Prostate gland (tissue), 2 donors: ENCODE data around the gene EGR2.

Experiments
- POLR2A ChIP-seq: fragments of 450-650 bp; IDR thresholded peaks from one replicate; pipeline ENCODE4 v1.6.1; 2016; ENCODE audit warnings: antibody characterized with exemption, mild to moderate bottlenecking
- POLR2AphosphoS5 ChIP-seq: sonication (generic); formaldehyde crosslinking; IDR thresholded peaks from one replicate; pipeline ENCODE4 v1.6.1; 2017; ENCODE audit warnings: antibody characterized with exemption
- TF ChIP-seq, protein P1 (sequence below), 4 experiments: fragments of 200-600 bp in 2 of 4; fragments of 450-650 bp in 2 of 4; sonication (generic) in 2 of 4; IDR thresholded peaks; 1 replicate in 3 of 4; 2 replicates in 1 of 4; pipeline ENCODE4 v1.5.1; 2016 to 2019; ENCODE audit warnings: antibody characterized with exemption in 4 of 4, mild to moderate bottlenecking in 2 of 4, moderate library complexity in 2 of 4

- TF ChIP-seq POLR2AphosphoS5 (no peak), POLR2A (no peak)
- TF ChIP-seq, protein P1, sequence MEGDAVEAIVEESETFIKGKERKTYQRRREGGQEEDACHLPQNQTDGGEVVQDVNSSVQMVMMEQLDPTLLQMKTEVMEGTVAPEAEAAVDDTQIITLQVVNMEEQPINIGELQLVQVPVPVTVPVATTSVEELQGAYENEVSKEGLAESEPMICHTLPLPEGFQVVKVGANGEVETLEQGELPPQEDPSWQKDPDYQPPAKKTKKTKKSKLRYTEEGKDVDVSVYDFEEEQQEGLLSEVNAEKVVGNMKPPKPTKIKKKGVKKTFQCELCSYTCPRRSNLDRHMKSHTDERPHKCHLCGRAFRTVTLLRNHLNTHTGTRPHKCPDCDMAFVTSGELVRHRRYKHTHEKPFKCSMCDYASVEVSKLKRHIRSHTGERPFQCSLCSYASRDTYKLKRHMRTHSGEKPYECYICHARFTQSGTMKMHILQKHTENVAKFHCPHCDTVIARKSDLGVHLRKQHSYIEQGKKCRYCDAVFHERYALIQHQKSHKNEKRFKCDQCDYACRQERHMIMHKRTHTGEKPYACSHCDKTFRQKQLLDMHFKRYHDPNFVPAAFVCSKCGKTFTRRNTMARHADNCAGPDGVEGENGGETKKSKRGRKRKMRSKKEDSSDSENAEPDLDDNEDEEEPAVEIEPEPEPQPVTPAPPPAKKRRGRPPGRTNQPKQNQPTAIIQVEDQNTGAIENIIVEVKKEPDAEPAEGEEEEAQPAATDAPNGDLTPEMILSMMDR (IDR thresholded peaks at IDR 0.05): no peak
Measured at GRCh38 chr10:62817121-62817765, 1.1 kb upstream of the EGR2 start.
